Fibroblast of lung (primary cell): ENCODE measurements around the gene CTTNBP2NL. TPM values are rescaled to one million over a fixed set of nuclear protein-coding genes. Genes with fewer than 3 reads are reported as not detected.

ENCODE experiments used
- DNase-seq, 2 donors: peaks; one replicate each; pipeline versions ENCODE4 v3.0.0 to v3.0.0-alpha.2; 2010; ENCODE audit warnings: low read depth in 2 of 2
- H2AFZ ChIP-seq: 2 replicates; pipeline ENCODE4 v1.5.1; 2012; ENCODE audit warnings: low read length, control low read depth, inconsistent platforms
- H3K27ac ChIP-seq: 2 replicates; pipeline ENCODE4 v1.5.1; 2011; ENCODE audit warnings: low read length, control low read depth; ENCODE audit not compliant: insufficient read depth
- H3K27me3 ChIP-seq: 2 replicates; pipeline ENCODE4 v1.5.1; 2011; ENCODE audit warnings: mild to moderate bottlenecking, low read length; ENCODE audit not compliant: control insufficient read depth, insufficient read depth
- H3K36me3 ChIP-seq: 2 replicates; pipeline ENCODE4 v1.5.1; 2011; ENCODE audit warnings: low read length; ENCODE audit not compliant: control insufficient read depth, insufficient read depth
- H3K4me1 ChIP-seq: 2 replicates; pipeline ENCODE4 v1.5.1; 2011; ENCODE audit warnings: low read length; ENCODE audit not compliant: control insufficient read depth, insufficient read depth; ENCODE audit errors: extremely low read depth
- H3K4me2 ChIP-seq: 2 replicates; pipeline ENCODE4 v1.5.1; 2011; ENCODE audit warnings: low read length, control low read depth; ENCODE audit not compliant: insufficient read depth; ENCODE audit errors: extremely low read depth
- H3K4me3 ChIP-seq, 4 experiments: fragments of 200-600 bp in 1 of 4; sonication (generic) in 1 of 4; replicated peaks in 1 of 4; 2 replicates each; pipeline ENCODE4 v1.5.1; 2011 to 2016; ENCODE audit warnings: low read length in 4 of 4, low read depth in 3 of 4, mild to moderate bottlenecking in 3 of 4, control low read depth in 2 of 4, inconsistent platforms in 1 of 4, mixed read lengths in 1 of 4; ENCODE audit not compliant: insufficient read depth in 1 of 4; ENCODE audit errors: control extremely low read depth in 1 of 4
- H3K79me2 ChIP-seq: 2 replicates; pipeline ENCODE4 v1.5.1; 2012; ENCODE audit warnings: mild to moderate bottlenecking, low read length, inconsistent platforms; ENCODE audit not compliant: control insufficient read depth, insufficient read depth
- H3K9ac ChIP-seq: 2 replicates; pipeline ENCODE4 v1.5.1; 2011; ENCODE audit warnings: mild to moderate bottlenecking, low read length, control low read depth; ENCODE audit not compliant: insufficient read depth
- H3K9me3 ChIP-seq: 2 replicates; pipeline ENCODE4 v1.5.1; 2012; ENCODE audit warnings: low read depth, low read length; ENCODE audit not compliant: control insufficient read depth, insufficient read depth
- H4K20me1 ChIP-seq: 2 replicates; pipeline ENCODE4 v1.5.1; 2011; ENCODE audit warnings: low read length; ENCODE audit not compliant: control insufficient read depth, insufficient read depth; ENCODE audit errors: extremely low read depth
- EZH2 ChIP-seq: IDR thresholded peaks from 2 replicates; pipeline ENCODE4 v1.5.1; 2012; ENCODE audit warnings: low read length, control low read depth, mild to moderate bottlenecking; ENCODE audit errors: missing control alignments
- polyA plus RNA-seq, 2 donors: library from polyadenylated mRNA; depleted of rRNA in 1 of 2; stranded (reverse) in 1 of 2; unstranded in 1 of 2; fragments of >200 nt; gene quantifications; 2 replicates each; pipeline ENCODE4 v1.2.1, GENCODE V29; 2011 to 2012; ENCODE audit warnings: missing spikeins in 1 of 2
- total RNA-seq: library from RNA; depleted of rRNA; stranded (reverse); fragments of >200 nt; gene quantifications from 2 replicates; pipeline ENCODE4 v1.2.1, GENCODE V29; 2014
- TF ChIP-seq, protein P1 (sequence below), 2 donors: IDR thresholded peaks in 1 of 2; conservative IDR thresholded peaks in 1 of 2; 1 replicate in 1 of 2; 2 replicates in 1 of 2; pipeline ENCODE4 v1.5.1; 2011 to 2012; ENCODE audit warnings: low read length in 2 of 2, control low read depth in 1 of 2, inconsistent platforms in 1 of 2, low read depth in 1 of 2, mild to moderate bottlenecking in 1 of 2

CTTNBP2NL gene
- total and polyA plus RNA-seq, 2 donors (not counting 1 experiment from before 2014, with no cell fraction given) = 18.5 to 26.8 TPM

DNA sequence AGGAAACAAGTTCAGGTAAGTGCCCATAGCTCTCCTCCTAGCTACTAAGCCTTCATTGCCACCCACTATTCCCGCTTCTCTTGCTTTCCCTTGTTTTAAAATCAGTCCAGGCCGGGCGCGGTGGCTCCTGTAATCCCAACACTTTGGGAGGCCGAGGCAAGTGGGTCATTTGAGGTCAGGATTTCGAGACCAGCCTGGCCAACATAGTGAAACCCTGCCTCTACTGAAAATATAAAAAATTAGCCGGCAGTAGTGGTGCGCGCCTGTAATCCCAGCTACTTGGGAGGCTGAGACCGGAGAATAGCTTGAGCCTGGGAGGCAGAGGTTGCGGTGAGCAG is 4.4 kb upstream of the CTTNBP2NL start:
- H3K36me3 ChIP-seq = no peaks in the 10 kb centered on the region
- peak overlapping the region; percentile 78 for H2AFZ ChIP-seq
- H3K9me3 ChIP-seq = no peaks in the 10 kb centered on the region
- no peak overlapping the region for H3K9ac ChIP-seq
- DNase-seq = no peak
- peak overlapping the region; percentile 97 for H3K4me2 ChIP-seq
- H4K20me1 ChIP-seq = no peaks in the 10 kb centered on the region
- TF ChIP-seq EZH2 = no peak
- TF ChIP-seq, protein P1, sequence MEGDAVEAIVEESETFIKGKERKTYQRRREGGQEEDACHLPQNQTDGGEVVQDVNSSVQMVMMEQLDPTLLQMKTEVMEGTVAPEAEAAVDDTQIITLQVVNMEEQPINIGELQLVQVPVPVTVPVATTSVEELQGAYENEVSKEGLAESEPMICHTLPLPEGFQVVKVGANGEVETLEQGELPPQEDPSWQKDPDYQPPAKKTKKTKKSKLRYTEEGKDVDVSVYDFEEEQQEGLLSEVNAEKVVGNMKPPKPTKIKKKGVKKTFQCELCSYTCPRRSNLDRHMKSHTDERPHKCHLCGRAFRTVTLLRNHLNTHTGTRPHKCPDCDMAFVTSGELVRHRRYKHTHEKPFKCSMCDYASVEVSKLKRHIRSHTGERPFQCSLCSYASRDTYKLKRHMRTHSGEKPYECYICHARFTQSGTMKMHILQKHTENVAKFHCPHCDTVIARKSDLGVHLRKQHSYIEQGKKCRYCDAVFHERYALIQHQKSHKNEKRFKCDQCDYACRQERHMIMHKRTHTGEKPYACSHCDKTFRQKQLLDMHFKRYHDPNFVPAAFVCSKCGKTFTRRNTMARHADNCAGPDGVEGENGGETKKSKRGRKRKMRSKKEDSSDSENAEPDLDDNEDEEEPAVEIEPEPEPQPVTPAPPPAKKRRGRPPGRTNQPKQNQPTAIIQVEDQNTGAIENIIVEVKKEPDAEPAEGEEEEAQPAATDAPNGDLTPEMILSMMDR (conservative IDR thresholded peaks at IDR 0.05 in 1 of 2, IDR thresholded peaks at IDR 0.05 in 1 of 2; ENCODE audit: low read depth in 1 of 2, low read length in 2 of 2) = no peak
- peak overlapping the region in 3 of 4 experiments; percentile 25 to 57 (median 45) for H3K4me3 ChIP-seq
- H3K4me1 ChIP-seq = peaks cover 14% of the 10 kb centered on the region
- H3K27me3 ChIP-seq = no peaks in the 10 kb centered on the region
- H3K79me2 ChIP-seq = peaks cover 5% of the 10 kb centered on the region
- peak overlapping the region; percentile 61 for H3K27ac ChIP-seq

DNA sequence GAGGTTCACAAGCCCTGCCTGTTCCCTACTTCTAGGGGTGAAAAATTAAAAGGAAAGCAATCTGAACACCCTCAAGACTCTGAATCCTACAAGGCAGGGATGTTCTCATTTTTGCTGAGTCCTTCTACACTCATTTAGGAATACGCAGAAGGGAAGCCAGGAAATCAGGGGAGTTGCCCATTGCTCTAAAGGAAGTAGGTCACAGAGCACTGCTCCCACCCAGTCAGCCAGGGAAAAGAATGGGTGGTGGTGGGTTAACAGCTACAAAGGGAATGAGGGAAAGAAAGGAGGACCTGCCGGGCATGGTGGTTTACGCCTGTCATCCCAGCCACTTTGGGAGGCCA is 2.4 kb upstream of the CTTNBP2NL start:
- peak overlapping the region; percentile 27 for H2AFZ ChIP-seq
- peak overlapping the region; percentile 97 for H3K27ac ChIP-seq
- no peaks in the 10 kb centered on the region for H3K27me3 ChIP-seq
- peak; percentile 41 to 62 for DNase-seq
- no peaks in the 10 kb centered on the region for H3K36me3 ChIP-seq
- H3K9me3 ChIP-seq = no peaks in the 10 kb centered on the region
- H3K4me3 ChIP-seq = no peak overlapping the region
- peaks cover 14% of the 10 kb centered on the region for H3K4me1 ChIP-seq
- peaks cover 26% of the 10 kb centered on the region for H3K79me2 ChIP-seq
- no peak for TF ChIP-seq EZH2
- TF ChIP-seq, protein P1 (conservative IDR thresholded peaks at IDR 0.05 in 1 of 2, IDR thresholded peaks at IDR 0.05 in 1 of 2; ENCODE audit: low read depth in 1 of 2, low read length in 2 of 2) = no peak
- H3K4me2 ChIP-seq = peak overlapping the region; percentile 2
- H3K9ac ChIP-seq = no peak overlapping the region
- H4K20me1 ChIP-seq = no peaks in the 10 kb centered on the region

DNA sequence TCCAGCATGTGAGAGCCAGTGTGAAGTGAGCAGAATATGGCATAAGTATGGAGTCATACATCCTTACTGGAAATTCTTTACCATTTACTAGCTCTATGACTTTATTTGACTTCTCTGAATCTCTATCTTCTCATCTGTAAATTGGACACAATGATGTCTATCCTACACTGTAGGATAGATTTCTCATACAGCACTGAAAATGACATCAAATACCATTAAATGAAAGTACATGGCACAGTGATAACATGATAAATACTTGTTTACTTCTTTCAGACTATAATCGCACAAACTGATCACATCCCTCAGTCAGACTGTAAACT is 1.3 kb upstream of the CTTNBP2NL start:
- H3K27me3 ChIP-seq = no peaks in the 10 kb centered on the region
- H4K20me1 ChIP-seq = no peaks in the 10 kb centered on the region
- H3K79me2 ChIP-seq = peaks cover 37% of the 10 kb centered on the region
- H3K4me3 ChIP-seq = peak overlapping the region in 2 of 4 experiments; percentile 50 to 59
- H3K27ac ChIP-seq = peak overlapping the region; percentile 97
- no peak for TF ChIP-seq EZH2
- TF ChIP-seq, protein P1 (conservative IDR thresholded peaks at IDR 0.05 in 1 of 2, IDR thresholded peaks at IDR 0.05 in 1 of 2; ENCODE audit: low read depth in 1 of 2, low read length in 2 of 2) = no peak
- peak overlapping the region; percentile 65 for H3K4me2 ChIP-seq
- no peak for DNase-seq
- no peak overlapping the region for H3K9ac ChIP-seq
- no peak overlapping the region for H2AFZ ChIP-seq
- peaks cover 14% of the 10 kb centered on the region for H3K4me1 ChIP-seq
- no peaks in the 10 kb centered on the region for H3K36me3 ChIP-seq
- H3K9me3 ChIP-seq = no peaks in the 10 kb centered on the region
